T-cell (primary cell): ENCODE results near the gene PROSER3. TPM values are rescaled to one million over a fixed set of nuclear protein-coding genes. Genes with fewer than 3 reads are reported as not detected.

Experiments
- ATAC-seq, 4 experiments: fragments of 200-7000 bp in 3 of 4; fragments of 150-1000 bp in 1 of 4; cut with Tn5 transposase; replicated peaks in 1 of 4; 1 replicate in 3 of 4; 2 replicates in 1 of 4; pipeline ENCODE4 v1.10.0; 2021; ENCODE audit warnings: moderate library complexity in 3 of 4, mild to moderate bottlenecking in 2 of 4, moderate number of reproducible peaks in 1 of 4
- CTCF ChIA-PET, 2 donors: fragments of 300-600 bp; sonication (Branson Sonifier 250); formaldehyde crosslinking; loops; one replicate each; lab custom pipeline; 2022; ENCODE audit warnings: antibody characterized with exemption in 2 of 2; lab: Charles Lee
- POLR2A ChIA-PET, 2 donors: fragments of 300-600 bp; sonication (Branson Sonifier 250); formaldehyde crosslinking; loops; one replicate each; lab custom pipeline; 2022; ENCODE audit warnings: antibody characterized with exemption in 2 of 2; lab: Charles Lee
- DNase-seq, 35 experiments: peaks; one replicate each; pipeline versions ENCODE4 v3.0.0 to v3.0.0-alpha.2; 2013 to 2023
- H3K27ac ChIP-seq: one replicate; pipeline ENCODE4 v1.5.1; 2013; ENCODE audit warnings: low read length
- H3K27me3 ChIP-seq, 2 experiments: replicated peaks in 1 of 2; 1 replicate in 1 of 2; 2 replicates in 1 of 2; pipeline versions ENCODE4 v1.6.1 to v1.7.0; 2013; ENCODE audit warnings: low read length in 1 of 2, mixed read lengths in 1 of 2; ENCODE audit not compliant: control insufficient read depth in 2 of 2, insufficient read depth in 2 of 2; ENCODE audit errors: extremely low read depth in 1 of 2
- H3K36me3 ChIP-seq, 2 donors: 1 replicate in 1 of 2; 2 replicates in 1 of 2; pipeline versions ENCODE4 v1.6.1 to v1.7.0; 2013; ENCODE audit warnings: low read length in 1 of 2; ENCODE audit not compliant: control insufficient read depth in 2 of 2, insufficient read depth in 1 of 2; ENCODE audit errors: extremely low read depth in 1 of 2
- H3K4me1 ChIP-seq, 2 experiments: 1 replicate in 1 of 2; 2 replicates in 1 of 2; pipeline versions ENCODE4 v1.6.1 to v1.7.0; 2013; ENCODE audit warnings: low read length in 2 of 2, mixed read lengths in 1 of 2; ENCODE audit not compliant: insufficient read depth in 2 of 2, control insufficient read depth in 1 of 2; ENCODE audit errors: extremely low read depth in 1 of 2
- H3K4me3 ChIP-seq, 2 donors: 1 replicate in 1 of 2; 2 replicates in 1 of 2; pipeline versions ENCODE4 v1.5.1 to v1.7.0; 2013; ENCODE audit warnings: mild to moderate bottlenecking in 2 of 2, low read length in 1 of 2, moderate library complexity in 1 of 2; ENCODE audit not compliant: control insufficient read depth in 1 of 2; ENCODE audit errors: extremely low read depth in 1 of 2
- H3K9me3 ChIP-seq: 2 replicates; pipeline ENCODE4 v1.7.0; 2013
- H3K27ac Mint-ChIP-seq, 2 donors: one replicate each; pipeline ENCODE4 v1.8.0; 2020 to 2021; ENCODE audit warnings: mild to moderate bottlenecking in 2 of 2, mixed read lengths in 2 of 2
- H3K27me3 Mint-ChIP-seq, 2 donors: one replicate each; pipeline ENCODE4 v1.8.0; 2021 to 2022; ENCODE audit warnings: mixed read lengths in 2 of 2
- H3K36me3 Mint-ChIP-seq: one replicate; pipeline ENCODE4 v1.8.0; 2021; ENCODE audit warnings: mixed read lengths
- H3K4me1 Mint-ChIP-seq, 3 donors: one replicate each; pipeline ENCODE4 v1.8.0; 2020 to 2022; ENCODE audit warnings: mixed read lengths in 3 of 3, mild to moderate bottlenecking in 1 of 3
- H3K4me3 Mint-ChIP-seq, 3 donors: one replicate each; pipeline ENCODE4 v1.8.0; 2020 to 2022; ENCODE audit warnings: mild to moderate bottlenecking in 3 of 3, mixed read lengths in 3 of 3, moderate library complexity in 3 of 3
- H3K9me3 Mint-ChIP-seq, 3 donors: one replicate each; pipeline ENCODE4 v1.8.0; 2020 to 2022; ENCODE audit warnings: mixed read lengths in 3 of 3
- WGBS: methylation state at CpG from one replicate; pipeline ENCODE4 v1.1.5; 2013; ENCODE audit warnings: missing lambda C conversion rate; ENCODE audit not compliant: insufficient coverage; 5-methylcytosine and 5-hydroxymethylcytosine counted together
- total RNA-seq, 35 experiments: library from RNA in 6 of 35; stranded (reverse) in 6 of 35; fragments of 120-200 nt in 1 of 35; gene quantifications; one replicate each; pipeline versions ENCODE4 v1.2.1 to v1.2.4 and lab custom pipeline; 2013 to 2026

Gene PROSER3
- total RNA-seq, 5 donors from 2014 or later (not counting 1 experiment from before 2014, with no cell fraction given) = 31.3 to 52.1 (median 47.8) TPM

- peaks cover 28 to 42% (median 34%) of the 10 kb centered on the region in 3 donors for H3K4me1 Mint-ChIP-seq
- ChIA-PET CTCF (no interaction called here), POLR2A (no interaction called here)
- 97% methylated on average over 5 of the region's 14 CpGs for WGBS
- H3K27ac ChIP-seq = no peak overlapping the region
- H3K4me1 ChIP-seq = peaks cover 19 to 45% of the 10 kb centered on the region in 2 experiments
- H3K36me3 ChIP-seq = peaks cover 3 to 27% of the 10 kb centered on the region in 2 donors
- H3K4me3 ChIP-seq = no peak overlapping the region
- DNase-seq = no peak
- H3K9me3 ChIP-seq = no peaks in the 10 kb centered on the region
- peaks cover 0 to 17% of the 10 kb centered on the region in 2 experiments for H3K27me3 ChIP-seq
- H3K9me3 Mint-ChIP-seq = no peaks in the 10 kb centered on the region
- no peak for ATAC-seq
- peaks cover 13% of the 10 kb centered on the region for H3K36me3 Mint-ChIP-seq
- peaks cover 7 to 10% of the 10 kb centered on the region in 2 donors for H3K27me3 Mint-ChIP-seq
- H3K4me3 Mint-ChIP-seq = no peak overlapping the region
- H3K27ac Mint-ChIP-seq = no peak overlapping the region
Observed at GRCh38 chr19:35751839-35752745, 5.9 kb upstream of the PROSER3 start.

DNA sequence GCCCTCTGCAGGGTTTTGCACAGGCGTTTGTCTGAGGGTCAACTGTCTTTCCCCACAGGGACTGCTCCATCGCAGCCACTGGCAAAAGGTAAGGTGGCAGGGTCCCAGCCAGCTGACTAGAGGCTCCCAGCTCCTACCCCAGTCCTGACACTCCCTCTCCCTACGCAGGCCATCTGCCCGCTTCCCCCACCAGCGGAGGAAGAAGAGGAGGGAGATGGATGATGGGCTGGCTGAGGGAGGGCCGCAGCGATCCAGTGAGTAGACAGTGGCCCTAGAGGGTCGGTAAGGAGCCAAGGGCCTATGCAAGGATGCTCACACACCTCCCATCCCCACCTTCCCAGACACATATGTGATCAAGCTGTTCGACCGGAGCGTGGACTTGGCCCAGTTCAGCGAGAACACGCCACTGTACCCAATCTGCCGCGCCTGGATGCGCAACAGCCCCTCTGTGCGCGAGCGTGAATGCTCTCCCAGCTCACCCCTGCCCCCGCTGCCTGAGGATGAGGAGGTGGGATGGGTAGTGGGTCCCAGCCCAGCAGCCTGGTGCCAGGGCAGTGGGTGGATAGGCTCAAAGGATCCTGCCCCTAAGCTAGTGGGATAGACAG, 5.1 kb upstream of the PROSER3 start:
- H3K27me3 Mint-ChIP-seq = peaks cover 7 to 10% of the 10 kb centered on the region in 2 donors
- Histone ChIP-seq H3K36me3 (peaks cover 3 to 27% of the 10 kb centered on the region in 2 donors), H3K9me3 (no peaks in the 10 kb centered on the region), H3K4me1 (peaks cover 23 to 48% of the 10 kb centered on the region in 2 experiments), H3K4me3 (no peak overlapping the region), H3K27ac (no peak overlapping the region), H3K27me3 (peaks cover 0 to 21% of the 10 kb centered on the region in 2 experiments)
- H3K9me3 Mint-ChIP-seq = no peaks in the 10 kb centered on the region
- DNase-seq (no peak), ATAC-seq (no peak)
- POLR2A ChIA-PET = no interaction called here
- CTCF ChIA-PET = interaction anchor here in 1 of 2 donors (0.6 kb wide), 1 partner anchor 46 kb away, joined by 3 read pairs; no protein-coding TSS in a partner anchor
- peaks cover 29 to 43% (median 42%) of the 10 kb centered on the region in 3 donors for H3K4me1 Mint-ChIP-seq
- H3K4me3 Mint-ChIP-seq = no peak overlapping the region
- 96% methylated on average over 12 of the region's 20 CpGs for WGBS
- no peak overlapping the region for H3K27ac Mint-ChIP-seq
- peaks cover 12% of the 10 kb centered on the region for H3K36me3 Mint-ChIP-seq

- Mint-ChIP-seq H3K9me3 (no peaks in the 10 kb centered on the region), H3K27ac (no peak overlapping the region), H3K27me3 (peaks cover 7 to 10% of the 10 kb centered on the region in 2 donors), H3K36me3 (peaks cover 9% of the 10 kb centered on the region), H3K4me1 (peaks cover 24 to 44% (median 37%) of the 10 kb centered on the region in 3 donors), H3K4me3 (no peak overlapping the region)
- ChIA-PET POLR2A (no interaction called here), CTCF (interaction anchor here (0.6 to 0.7 kb wide), 2 partner anchors 8 to 47 kb away, joined by 3 read pairs; partner anchors contain the start of gene PSENEN (in 1 of the 2))
- Histone ChIP-seq H3K36me3 (peaks cover 3 to 27% of the 10 kb centered on the region in 2 donors), H3K9me3 (no peaks in the 10 kb centered on the region), H3K27me3 (peaks cover 0 to 21% of the 10 kb centered on the region in 2 experiments), H3K4me3 (no peak overlapping the region), H3K27ac (no peak overlapping the region), H3K4me1 (peaks cover 22 to 47% of the 10 kb centered on the region in 2 experiments)
- WGBS = 94% methylated on average over 17 of the region's 20 CpGs
- no peak for DNase-seq
- ATAC-seq = no peak
Observed at GRCh38 chr19:35753634-35754369, 4.2 kb upstream of the PROSER3 start.

GRCh38 chr19:35754370-35755130, 3.4 kb upstream of the PROSER3 start:
- H3K9me3 ChIP-seq = no peaks in the 10 kb centered on the region
- no peak overlapping the region for H3K27ac ChIP-seq
- DNase-seq (no peak), ATAC-seq (no peak)
- peaks cover 0 to 21% of the 10 kb centered on the region in 2 experiments for H3K27me3 ChIP-seq
- 89% methylated on average over 6 of the region's 13 CpGs for WGBS
- Mint-ChIP-seq H3K4me1 (peaks cover 28 to 45% (median 40%) of the 10 kb centered on the region in 3 donors), H3K9me3 (no peaks in the 10 kb centered on the region), H3K4me3 (peak overlapping the region in 2 of 3 donors; percentile 52 to 60), H3K27ac (no peak overlapping the region), H3K27me3 (peaks cover 7 to 10% of the 10 kb centered on the region in 2 donors), H3K36me3 (peaks cover 10% of the 10 kb centered on the region)
- H3K4me1 ChIP-seq = peaks cover 20 to 48% of the 10 kb centered on the region in 2 experiments
- POLR2A ChIA-PET = no interaction called here
- CTCF ChIA-PET = interaction anchor here in 1 of 2 donors (0.7 kb wide), 1 partner anchor 9 kb away, joined by 3 read pairs; the partner anchor contains the start of gene PSENEN
- H3K36me3 ChIP-seq = peaks cover 3 to 30% of the 10 kb centered on the region in 2 donors
- no peak overlapping the region for H3K4me3 ChIP-seq

DNA sequence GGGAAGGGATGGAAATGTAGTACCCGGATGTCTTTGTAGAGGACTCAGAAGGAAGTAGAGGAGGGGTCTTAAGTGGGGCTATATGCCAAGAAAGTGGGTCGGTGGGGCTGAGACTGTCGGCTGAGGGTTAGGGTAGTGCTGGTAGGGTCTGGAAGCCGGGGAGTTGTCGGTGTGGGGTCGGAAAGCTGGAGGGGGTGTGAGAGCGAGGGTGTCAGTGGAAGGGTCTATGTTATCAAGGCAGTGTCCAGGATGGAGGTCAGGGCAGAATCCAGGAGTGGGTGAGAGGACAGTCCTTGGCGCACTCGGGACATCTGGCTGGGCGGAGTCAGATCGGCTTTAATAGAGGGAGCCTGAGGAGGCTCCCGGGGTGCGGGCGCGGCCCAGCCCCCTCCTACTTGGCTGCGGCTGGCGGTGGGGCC, 2.8 kb upstream of the PROSER3 start:
- H3K27ac Mint-ChIP-seq = no peak overlapping the region
- H3K9me3 ChIP-seq = no peaks in the 10 kb centered on the region
- H3K9me3 Mint-ChIP-seq = no peaks in the 10 kb centered on the region
- ChIA-PET CTCF (no interaction called here), POLR2A (no interaction called here)
- H3K36me3 Mint-ChIP-seq = peaks cover 13% of the 10 kb centered on the region
- no peak for ATAC-seq
- peaks cover 7 to 10% of the 10 kb centered on the region in 2 donors for H3K27me3 Mint-ChIP-seq
- peaks cover 0 to 21% of the 10 kb centered on the region in 2 experiments for H3K27me3 ChIP-seq
- H3K27ac ChIP-seq = no peak overlapping the region
- H3K4me3 ChIP-seq = peak overlapping the region in 1 of 2 donors; percentile 47
- peaks cover 3 to 35% of the 10 kb centered on the region in 2 donors for H3K36me3 ChIP-seq
- peak overlapping the region; percentile 29 to 60 (median 52) for H3K4me3 Mint-ChIP-seq
- H3K4me1 Mint-ChIP-seq = peaks cover 31 to 46% (median 36%) of the 10 kb centered on the region in 3 donors
- peaks cover 20 to 47% of the 10 kb centered on the region in 2 experiments for H3K4me1 ChIP-seq
- WGBS = 74% methylated on average over 17 of the region's 17 CpGs
- DNase-seq = no peak
